CD8-positive, alpha-beta memory T cell (primary cell): ENCODE data around the gene SOBP. TPM values are rescaled to one million over a fixed set of nuclear protein-coding genes. Genes with fewer than 3 reads are reported as not detected.

Source experiments
- CTCF ChIA-PET: fragments of 350-600 bp; sonication (Branson Sonifier 250); formaldehyde crosslinking; loops from one replicate; lab custom pipeline; 2021; ENCODE audit warnings: antibody characterized with exemption; lab: Charles Lee
- POLR2A ChIA-PET: fragments of 350-600 bp; sonication (Branson Sonifier 250); formaldehyde crosslinking; loops from one replicate; lab custom pipeline; 2021; ENCODE audit warnings: antibody characterized with exemption; lab: Charles Lee
- DNase-seq, 5 donors: peaks; one replicate each; pipeline versions ENCODE4 v3.0.0 to v3.0.0-alpha.2; 2020 to 2022; ENCODE audit warnings: mixed read lengths in 1 of 5
- H3K27ac ChIP-seq: one replicate; pipeline ENCODE4 v1.7.0; 2013; ENCODE audit warnings: low read depth, mild to moderate bottlenecking, low read length, moderate library complexity
- H3K27me3 ChIP-seq: 2 replicates; pipeline ENCODE4 v1.7.0; 2013; ENCODE audit warnings: low read length, mild to moderate bottlenecking; ENCODE audit not compliant: insufficient read depth, poor library complexity, severe bottlenecking
- H3K36me3 ChIP-seq: 2 replicates; pipeline ENCODE4 v1.7.0; 2013; ENCODE audit warnings: mild to moderate bottlenecking, low read length, moderate library complexity; ENCODE audit not compliant: insufficient read depth
- H3K4me1 ChIP-seq: 2 replicates; pipeline ENCODE4 v1.7.0; 2013; ENCODE audit warnings: mild to moderate bottlenecking, low read length, moderate library complexity; ENCODE audit not compliant: insufficient read depth
- H3K4me3 ChIP-seq: 2 replicates; pipeline ENCODE4 v1.7.0; 2013; ENCODE audit warnings: mild to moderate bottlenecking, low read length
- H3K9me3 ChIP-seq: 2 replicates; pipeline ENCODE4 v1.7.0; 2013; ENCODE audit warnings: mild to moderate bottlenecking, low read length
- H3K27ac Mint-ChIP-seq, 8 donors: one replicate each; pipeline ENCODE4 v1.8.0; 2020 to 2021; ENCODE audit warnings: mixed read lengths in 8 of 8, mild to moderate bottlenecking in 6 of 8, inconsistent platforms in 3 of 8, moderate library complexity in 3 of 8
- H3K27me3 Mint-ChIP-seq, 2 donors: one replicate each; pipeline ENCODE4 v1.8.0; 2020 to 2021; ENCODE audit warnings: mixed read lengths in 2 of 2, mild to moderate bottlenecking in 1 of 2, moderate library complexity in 1 of 2
- H3K36me3 Mint-ChIP-seq, 3 donors: one replicate each; pipeline ENCODE4 v1.8.0; 2020 to 2021; ENCODE audit warnings: mixed read lengths in 3 of 3, inconsistent platforms in 1 of 3, mild to moderate bottlenecking in 1 of 3
- H3K4me1 Mint-ChIP-seq, 3 donors: one replicate each; pipeline ENCODE4 v1.8.0; 2020 to 2021; ENCODE audit warnings: mixed read lengths in 3 of 3, inconsistent platforms in 1 of 3, mild to moderate bottlenecking in 1 of 3
- H3K4me3 Mint-ChIP-seq, 7 donors: one replicate each; pipeline ENCODE4 v1.8.0; 2020 to 2021; ENCODE audit warnings: mixed read lengths in 7 of 7, mild to moderate bottlenecking in 6 of 7, moderate library complexity in 4 of 7, inconsistent platforms in 2 of 7
- H3K9me3 Mint-ChIP-seq, 5 donors: one replicate each; pipeline ENCODE4 v1.8.0; 2020 to 2022; ENCODE audit warnings: mixed read lengths in 5 of 5, mild to moderate bottlenecking in 3 of 5, moderate library complexity in 2 of 5, inconsistent platforms in 1 of 5
- polyA plus RNA-seq: library from polyadenylated mRNA; unstranded; fragments of 300-500 nt; fragmentation: Illumina TruSeq; gene quantifications from one replicate; pipeline ENCODE4 v1.2.3, GENCODE V29; 2021
- total RNA-seq, 2 experiments: library from RNA; stranded (reverse); gene quantifications; one replicate each; pipeline ENCODE4 v1.2.3, GENCODE V29; 2021

Gene SOBP
- total and polyA plus RNA-seq, 3 experiments from 2014 or later = 0.30 to 1.0 (median 0.79) TPM

DNA sequence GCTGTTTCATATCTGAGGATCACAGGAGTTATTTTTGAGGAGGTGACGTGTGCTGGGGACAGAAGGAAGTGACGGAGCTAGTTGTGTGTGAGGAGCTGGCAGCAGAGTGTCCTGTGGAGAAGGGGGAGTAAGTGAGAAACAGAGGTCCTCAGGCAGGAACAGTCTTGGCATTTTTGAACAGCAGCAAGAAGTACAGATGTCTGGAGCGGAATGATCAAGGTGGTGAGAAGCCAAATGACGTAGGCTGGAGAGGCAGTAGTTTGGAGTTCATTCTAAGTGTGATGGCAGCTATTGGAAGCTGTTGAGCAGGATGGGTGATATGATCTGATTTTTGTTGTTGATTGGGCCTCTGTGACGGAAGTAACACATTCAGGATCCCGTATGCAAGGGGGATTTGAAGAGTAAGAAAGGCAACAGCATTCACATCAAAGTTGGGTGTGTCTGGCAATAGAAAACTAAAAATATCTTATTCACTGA, 52.3 kb downstream of the SOBP start:
- Mint-ChIP-seq H3K27ac (no peak overlapping the region), H3K27me3 (peaks cover 21 to 56% of the 10 kb centered on the region in 2 donors), H3K9me3 (no peaks in the 10 kb centered on the region), H3K4me3 (no peak overlapping the region), H3K36me3 (no peaks in the 10 kb centered on the region), H3K4me1 (no peaks in the 10 kb centered on the region)
- no peak for DNase-seq
- ChIA-PET POLR2A (no interaction called here), CTCF (no interaction called here)
- Histone ChIP-seq H3K27ac (no peak overlapping the region), H3K4me3 (no peak overlapping the region), H3K9me3 (no peaks in the 10 kb centered on the region), H3K27me3 (no peaks in the 10 kb centered on the region), H3K4me1 (no peaks in the 10 kb centered on the region), H3K36me3 (no peaks in the 10 kb centered on the region)

DNA sequence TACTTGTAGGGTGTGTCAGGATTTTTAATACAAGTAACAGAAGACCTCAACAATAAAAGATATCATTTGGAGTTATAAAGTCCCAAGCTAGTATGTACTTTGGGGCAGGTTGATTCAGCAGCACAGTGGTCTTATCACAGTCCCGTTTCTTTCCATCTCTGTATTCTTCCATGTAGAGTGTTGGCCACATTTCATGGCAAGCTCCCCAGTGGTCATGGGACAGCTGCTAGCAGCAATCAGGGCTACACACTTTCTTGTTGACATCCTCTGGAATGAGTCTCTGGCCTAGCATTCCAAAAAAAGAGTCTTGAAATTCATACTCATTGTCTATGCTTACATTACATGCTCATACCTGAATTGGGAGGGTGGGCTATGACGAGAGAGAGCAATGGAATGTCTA, 53.2 kb downstream of the SOBP start:
- Mint-ChIP-seq H3K4me1 (no peaks in the 10 kb centered on the region), H3K27ac (no peak overlapping the region), H3K27me3 (peaks cover 19 to 56% of the 10 kb centered on the region in 2 donors), H3K9me3 (no peaks in the 10 kb centered on the region), H3K36me3 (no peaks in the 10 kb centered on the region), H3K4me3 (no peak overlapping the region)
- ChIA-PET CTCF (interaction anchor here (1.3 kb wide), 1 partner anchor 14 kb away, joined by 3 read pairs; no protein-coding TSS in a partner anchor), POLR2A (interaction anchor here (0.7 kb wide), 1 partner anchor 13 kb away, joined by 5 read pairs; no protein-coding TSS in a partner anchor)
- Histone ChIP-seq H3K27me3 (no peaks in the 10 kb centered on the region), H3K27ac (no peak overlapping the region), H3K4me1 (no peaks in the 10 kb centered on the region), H3K4me3 (no peak overlapping the region), H3K36me3 (no peaks in the 10 kb centered on the region), H3K9me3 (no peaks in the 10 kb centered on the region)
- DNase-seq = no peak

DNA sequence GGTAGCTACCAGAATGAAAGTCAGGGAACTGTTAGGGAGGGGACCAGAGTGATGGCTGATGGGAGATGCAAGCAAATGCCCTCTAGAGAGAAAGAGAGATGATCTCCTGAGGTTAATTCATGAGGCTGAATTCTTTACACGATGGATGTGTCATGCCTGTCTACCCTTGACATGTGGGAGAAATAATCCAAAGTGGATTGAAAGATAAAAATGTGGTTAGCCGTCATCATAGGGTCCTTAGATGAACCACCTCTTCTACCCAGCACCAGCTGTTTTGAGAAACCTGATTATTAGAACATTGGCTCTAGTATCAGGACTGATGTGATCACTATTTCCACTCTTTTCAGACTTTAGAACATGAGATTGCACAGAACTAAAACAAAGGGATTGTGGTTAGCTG, 53.6 kb downstream of the SOBP start:
- Mint-ChIP-seq H3K27me3 (peaks cover 19 to 55% of the 10 kb centered on the region in 2 donors), H3K4me1 (no peaks in the 10 kb centered on the region), H3K36me3 (no peaks in the 10 kb centered on the region), H3K9me3 (no peaks in the 10 kb centered on the region), H3K27ac (no peak overlapping the region), H3K4me3 (no peak overlapping the region)
- DNase-seq = no peak
- POLR2A ChIA-PET = no interaction called here
- H3K4me1 ChIP-seq = no peaks in the 10 kb centered on the region
- no peak overlapping the region for H3K4me3 ChIP-seq
- no peaks in the 10 kb centered on the region for H3K36me3 ChIP-seq
- no peaks in the 10 kb centered on the region for H3K27me3 ChIP-seq
- H3K9me3 ChIP-seq = no peaks in the 10 kb centered on the region
- no peak overlapping the region for H3K27ac ChIP-seq
- CTCF ChIA-PET = interaction anchor here (1.3 kb wide), 1 partner anchor 14 kb away, joined by 3 read pairs; no protein-coding TSS in a partner anchor

DNA sequence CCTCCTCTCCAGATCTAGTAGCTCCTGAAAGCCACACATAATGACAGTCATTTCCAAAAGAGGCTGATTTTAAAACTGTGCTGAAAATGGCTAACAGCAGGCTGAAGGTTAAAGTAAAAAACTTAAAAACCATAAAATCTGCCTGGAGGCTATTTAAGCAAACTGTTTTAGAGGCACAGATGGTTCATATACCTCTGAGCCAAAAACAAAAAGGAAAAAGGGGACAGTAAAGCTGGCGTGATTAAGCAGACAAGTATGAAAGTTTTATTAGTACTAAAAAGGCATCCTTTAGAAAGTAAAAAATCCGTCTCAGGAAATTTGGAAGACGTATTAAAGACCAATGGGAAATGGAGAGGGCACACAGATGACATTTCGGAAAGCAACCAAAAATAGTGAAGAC, 55.8 kb downstream of the SOBP start:
- no peak for DNase-seq
- Mint-ChIP-seq H3K4me1 (no peaks in the 10 kb centered on the region), H3K4me3 (no peak overlapping the region), H3K27me3 (peaks cover 20 to 39% of the 10 kb centered on the region in 2 donors), H3K27ac (peak overlapping the region in 1 of 8 donors; percentile 55), H3K36me3 (no peaks in the 10 kb centered on the region), H3K9me3 (no peaks in the 10 kb centered on the region)
- Histone ChIP-seq H3K27me3 (no peaks in the 10 kb centered on the region), H3K27ac (no peak overlapping the region), H3K36me3 (no peaks in the 10 kb centered on the region), H3K9me3 (no peaks in the 10 kb centered on the region), H3K4me3 (no peak overlapping the region), H3K4me1 (no peaks in the 10 kb centered on the region)
- ChIA-PET POLR2A (no interaction called here), CTCF (no interaction called here)

DNA sequence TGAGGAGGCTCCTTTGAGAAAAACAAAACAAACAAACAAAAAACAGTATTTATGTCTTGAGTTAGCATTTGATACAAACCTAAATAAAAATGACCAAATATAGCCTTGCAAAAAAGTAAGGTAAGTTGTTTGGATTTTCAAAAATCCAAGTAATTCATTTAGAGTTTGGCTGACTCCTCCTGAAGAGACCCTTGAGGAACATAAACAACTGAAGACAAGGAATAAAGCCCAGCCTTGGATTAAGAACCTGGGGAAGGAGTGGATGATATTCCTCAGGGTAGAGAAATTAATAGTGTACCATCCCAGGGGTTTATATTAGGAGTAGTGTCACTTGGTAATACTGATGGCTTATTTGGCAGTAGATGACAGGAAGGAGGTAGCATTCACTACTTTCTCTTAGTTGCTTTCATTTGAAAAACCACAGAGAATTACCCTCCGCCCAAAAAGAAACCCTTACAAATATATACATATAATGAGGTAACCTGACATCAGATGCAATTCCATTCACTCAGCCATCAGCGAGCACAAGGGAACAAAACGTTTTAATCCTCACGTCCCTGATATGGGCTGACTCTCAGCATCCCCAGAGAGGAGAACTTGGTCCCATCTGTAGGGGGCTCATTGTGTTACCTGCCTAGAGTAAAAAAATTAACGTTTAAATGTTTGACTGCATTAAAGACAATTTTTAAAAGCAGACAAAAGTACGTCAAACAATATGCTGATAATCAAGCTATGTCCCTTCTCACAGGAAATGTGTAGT, 57.0 kb downstream of the SOBP start:
- Histone ChIP-seq H3K27ac (no peak overlapping the region), H3K9me3 (no peaks in the 10 kb centered on the region), H3K27me3 (no peaks in the 10 kb centered on the region), H3K4me1 (no peaks in the 10 kb centered on the region), H3K36me3 (no peaks in the 10 kb centered on the region), H3K4me3 (no peak overlapping the region)
- CTCF ChIA-PET = no interaction called here
- POLR2A ChIA-PET = no interaction called here
- Mint-ChIP-seq H3K27me3 (peaks cover 23 to 36% of the 10 kb centered on the region in 2 donors), H3K9me3 (no peaks in the 10 kb centered on the region), H3K27ac (no peak overlapping the region), H3K4me3 (no peak overlapping the region), H3K36me3 (no peaks in the 10 kb centered on the region), H3K4me1 (no peaks in the 10 kb centered on the region)
- no peak for DNase-seq

DNA sequence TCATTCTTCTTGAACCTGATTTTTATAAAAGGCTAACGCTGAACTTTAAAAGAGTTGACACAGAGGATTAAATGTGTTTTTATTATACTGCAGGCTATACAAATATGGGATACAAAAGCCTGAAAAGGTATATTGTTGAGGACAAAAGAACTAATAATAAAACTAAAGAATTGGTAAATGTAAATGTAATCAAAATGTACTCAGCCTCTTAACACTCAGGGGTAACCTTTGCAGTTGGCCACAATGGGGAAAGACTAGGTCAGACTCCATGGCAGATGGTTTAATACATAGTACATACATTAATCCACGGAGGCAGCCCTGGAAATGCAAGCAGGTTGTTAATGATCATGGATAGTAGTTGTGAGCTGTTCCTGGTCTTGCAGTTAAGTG, 57.5 kb downstream of the SOBP start:
- H3K9me3 Mint-ChIP-seq = no peaks in the 10 kb centered on the region
- H3K4me1 ChIP-seq = no peaks in the 10 kb centered on the region
- no peak overlapping the region for H3K27ac ChIP-seq
- no peak overlapping the region for H3K27ac Mint-ChIP-seq
- H3K27me3 Mint-ChIP-seq = peaks cover 19 to 30% of the 10 kb centered on the region in 2 donors
- no peaks in the 10 kb centered on the region for H3K36me3 ChIP-seq
- DNase-seq = no peak
- ChIA-PET POLR2A (no interaction called here), CTCF (no interaction called here)
- no peaks in the 10 kb centered on the region for H3K27me3 ChIP-seq
- no peak overlapping the region for H3K4me3 ChIP-seq
- no peaks in the 10 kb centered on the region for H3K4me1 Mint-ChIP-seq
- peaks cover 0 to 1% (median 0%) of the 10 kb centered on the region in 3 donors for H3K36me3 Mint-ChIP-seq
- no peaks in the 10 kb centered on the region for H3K9me3 ChIP-seq
- no peak overlapping the region for H3K4me3 Mint-ChIP-seq

DNA sequence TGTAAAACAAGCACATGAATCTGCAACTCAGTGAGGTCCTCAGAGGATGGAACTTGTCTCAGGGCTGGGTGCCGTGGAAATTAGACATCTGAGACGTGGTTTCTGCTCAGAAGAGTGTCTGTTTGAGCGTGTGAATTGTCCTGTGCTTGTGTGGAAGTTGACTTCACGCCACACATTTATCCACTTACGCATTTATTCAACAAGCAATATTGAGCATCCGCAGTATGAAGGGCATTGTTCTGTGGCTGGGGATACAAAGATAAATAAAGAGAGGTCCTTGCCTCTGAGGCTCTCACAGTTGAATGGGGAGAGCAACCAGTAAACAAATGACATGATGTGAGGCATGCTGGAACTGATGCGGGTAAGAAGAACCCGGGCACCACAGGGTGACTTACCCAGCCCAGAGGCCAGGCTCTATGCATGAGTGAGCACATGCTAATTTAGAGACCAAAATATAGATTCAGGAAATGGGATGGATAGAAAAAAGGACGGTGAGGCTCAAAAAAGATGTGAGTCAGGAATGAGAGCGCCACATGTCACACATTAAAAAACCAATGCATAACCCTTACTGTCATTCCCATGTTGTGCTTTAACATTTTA, 60.4 kb downstream of the SOBP start:
- no peak overlapping the region for H3K4me3 Mint-ChIP-seq
- CTCF ChIA-PET = no interaction called here
- POLR2A ChIA-PET = no interaction called here

DNA sequence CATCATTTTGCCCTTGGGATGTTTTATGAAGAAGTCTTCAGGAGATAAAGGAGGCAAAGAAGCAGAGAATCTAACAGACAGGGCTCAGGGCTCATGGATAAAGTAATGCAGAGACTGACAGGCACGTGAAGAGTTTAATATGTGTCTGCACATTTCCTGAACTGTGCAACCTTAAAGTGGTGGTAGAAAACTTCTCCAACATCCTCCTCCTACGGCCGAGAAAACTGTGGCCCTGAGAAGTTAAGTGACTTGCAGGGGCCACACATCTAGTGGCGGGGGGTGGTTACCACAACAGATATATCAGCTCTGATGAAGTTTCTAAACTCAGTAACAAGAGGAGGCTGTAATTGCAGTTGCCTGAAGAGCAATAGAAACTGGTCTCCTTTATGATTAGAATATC, 61.0 kb downstream of the SOBP start:
- peaks cover 0 to 1% (median 0%) of the 10 kb centered on the region in 3 donors for H3K36me3 Mint-ChIP-seq
- H3K27ac Mint-ChIP-seq = no peak overlapping the region
- H3K27me3 ChIP-seq = no peaks in the 10 kb centered on the region
- H3K9me3 Mint-ChIP-seq = no peaks in the 10 kb centered on the region
- DNase-seq = no peak
- H3K9me3 ChIP-seq = no peaks in the 10 kb centered on the region
- no peaks in the 10 kb centered on the region for H3K4me1 Mint-ChIP-seq
- ChIA-PET POLR2A (no interaction called here), CTCF (no interaction called here)
- H3K27me3 Mint-ChIP-seq = peaks cover 2 to 6% of the 10 kb centered on the region in 2 donors
- no peak overlapping the region for H3K4me3 Mint-ChIP-seq
- H3K27ac ChIP-seq = no peak overlapping the region
- H3K4me3 ChIP-seq = no peak overlapping the region
- no peaks in the 10 kb centered on the region for H3K36me3 ChIP-seq
- no peaks in the 10 kb centered on the region for H3K4me1 ChIP-seq

More for the DNA sequence above, 60.4 kb downstream of the SOBP start:
- H3K27ac Mint-ChIP-seq = no peak overlapping the region
- H3K36me3 ChIP-seq = no peaks in the 10 kb centered on the region
- no peaks in the 10 kb centered on the region for H3K9me3 ChIP-seq
- H3K9me3 Mint-ChIP-seq = no peaks in the 10 kb centered on the region
- no peaks in the 10 kb centered on the region for H3K27me3 ChIP-seq
- no peaks in the 10 kb centered on the region for H3K4me1 Mint-ChIP-seq
- no peaks in the 10 kb centered on the region for H3K4me1 ChIP-seq
- H3K27me3 Mint-ChIP-seq = peaks cover 5 to 6% of the 10 kb centered on the region in 2 donors
- no peak overlapping the region for H3K4me3 ChIP-seq
- H3K27ac ChIP-seq = no peak overlapping the region
- H3K36me3 Mint-ChIP-seq = peaks cover 0 to 1% (median 0%) of the 10 kb centered on the region in 3 donors
- DNase-seq = no peak
